ENCODE data around the gene SLC16A3. TPM values are rescaled to one million over a fixed set of nuclear protein-coding genes. Genes with fewer than 3 reads are reported as not detected.

The SLC16A3 gene
- total RNA-seq, 1 donor, result 105 TPM

DNA sequence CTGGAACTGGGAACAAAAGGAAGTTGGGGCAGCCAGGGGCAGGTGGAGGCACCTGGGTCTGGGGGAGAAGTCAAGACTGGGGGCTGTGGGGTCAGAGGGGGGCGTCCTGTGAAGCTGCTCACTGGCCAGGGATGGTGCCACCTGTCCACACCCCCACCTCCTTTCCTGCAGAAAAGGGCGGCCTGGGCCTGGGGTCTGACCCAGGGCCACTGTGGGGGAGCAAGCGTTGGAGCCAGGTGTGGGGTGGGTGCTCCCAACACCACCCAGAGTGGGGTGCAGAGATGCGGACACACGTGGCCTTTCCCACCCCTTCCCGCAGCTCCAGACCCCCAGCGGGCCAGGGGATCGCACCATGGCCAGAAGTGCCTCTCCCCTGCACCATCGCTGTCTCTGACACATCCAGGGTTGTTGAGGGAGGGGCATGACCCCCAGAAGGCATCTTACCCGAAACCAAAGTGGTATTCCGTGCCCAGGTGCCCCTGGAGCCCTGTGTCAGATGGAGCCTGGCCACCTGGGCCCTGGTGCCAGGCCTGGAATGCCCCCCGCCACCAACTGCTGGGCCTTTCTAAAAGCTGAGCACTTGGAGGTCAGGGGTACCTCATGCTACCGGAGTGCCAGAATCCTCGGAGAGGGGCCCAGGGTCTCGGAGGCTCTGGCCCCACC is 2.6 kb upstream of the SLC16A3 start:
- Histone ChIP-seq H3K4me3 (ENCODE audit: low read length) (no peak overlapping the region), H3K4me1 (ENCODE audit: insufficient read depth, low read length) (peaks cover 62% of the 10 kb centered on the region), H3K9me3 (ENCODE audit: low read depth, low read length) (no peaks in the 10 kb centered on the region), H3K27me3 (ENCODE audit: insufficient read depth, low read length) (no peaks in the 10 kb centered on the region)

DNA sequence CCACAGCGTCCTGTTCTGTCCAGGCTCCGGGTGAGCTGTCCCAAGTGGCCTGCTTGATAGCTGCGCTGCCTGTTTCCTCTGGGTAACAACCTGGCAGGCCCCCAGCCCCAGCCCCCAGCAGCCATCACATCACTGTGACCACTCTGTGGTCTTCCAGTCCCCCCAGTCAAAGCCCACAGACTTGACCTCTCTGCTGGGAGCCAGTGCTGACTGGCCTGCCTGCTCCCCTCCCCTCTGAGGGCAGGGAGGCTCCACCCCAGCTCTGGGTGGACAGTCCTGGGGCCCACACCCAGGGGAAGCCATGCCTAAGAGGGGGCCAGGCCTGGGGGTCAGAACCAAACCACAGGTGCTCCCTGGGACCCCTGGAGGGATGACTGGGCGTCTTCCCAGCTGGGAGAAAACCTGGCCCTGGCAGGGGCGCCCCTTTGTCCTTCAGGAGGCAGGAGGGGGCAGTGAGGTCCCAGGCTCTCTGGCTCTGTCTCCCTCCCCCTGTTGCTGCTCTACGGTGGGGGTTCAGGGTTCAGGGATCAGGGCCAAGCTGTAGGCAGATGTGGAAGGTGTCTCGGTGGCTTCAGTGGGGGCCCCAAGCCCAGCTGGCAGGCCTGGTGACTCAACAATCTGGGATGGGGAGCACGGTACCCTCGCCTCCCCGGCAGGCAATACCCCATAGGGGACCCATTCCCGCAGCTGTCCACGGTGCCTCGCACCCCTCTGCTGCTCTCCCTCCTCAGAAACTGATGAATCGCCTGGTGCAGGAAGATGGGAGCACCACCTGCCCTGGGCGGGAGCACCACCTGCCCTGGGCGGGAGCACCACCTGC is 1.8 kb upstream of the SLC16A3 start:
- Histone ChIP-seq H3K9me3 (ENCODE audit: low read depth, low read length) (no peaks in the 10 kb centered on the region), H3K4me3 (ENCODE audit: low read length) (no peak overlapping the region), H3K4me1 (ENCODE audit: insufficient read depth, low read length) (peaks cover 66% of the 10 kb centered on the region), H3K27me3 (ENCODE audit: insufficient read depth, low read length) (no peaks in the 10 kb centered on the region)

DNA sequence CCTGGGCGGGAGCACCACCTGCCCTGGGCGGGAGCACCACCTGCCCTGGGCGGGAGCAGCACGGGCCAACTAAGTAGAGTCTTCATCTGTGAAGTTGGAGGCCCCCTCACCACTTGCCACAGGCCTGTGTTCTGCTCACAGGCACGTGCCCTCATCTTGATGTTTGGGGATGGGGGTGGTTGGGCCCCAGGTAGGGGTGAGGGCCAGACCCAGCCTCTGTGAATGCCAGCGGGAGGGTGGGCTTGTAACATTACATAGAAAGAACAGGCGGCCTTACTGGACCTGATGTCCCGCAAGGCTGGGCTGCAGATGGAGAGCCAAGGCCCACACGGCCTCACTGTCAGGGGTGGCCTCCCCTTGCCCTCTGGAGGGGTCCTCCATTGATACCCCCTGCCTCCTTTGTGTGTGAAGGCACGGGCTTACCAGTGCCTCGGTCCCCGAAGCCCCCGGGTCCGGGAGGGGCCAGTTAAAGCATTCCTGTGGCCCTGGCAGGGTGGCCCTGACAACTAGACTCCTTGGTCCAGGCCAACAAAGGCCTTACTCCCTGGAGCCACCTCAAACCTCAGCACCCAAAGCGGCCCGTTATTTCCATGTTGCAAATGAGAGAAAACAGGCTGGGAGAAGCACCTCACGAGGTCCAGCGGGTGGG is 1.1 kb upstream of the SLC16A3 start:
- peak overlapping the region; percentile 68 for H3K4me3 ChIP-seq (ENCODE audit: low read length)
- H3K27me3 ChIP-seq (ENCODE audit: insufficient read depth, low read length), result no peaks in the 10 kb centered on the region
- H3K9me3 ChIP-seq (ENCODE audit: low read depth, low read length), result no peaks in the 10 kb centered on the region
- peaks cover 64% of the 10 kb centered on the region for H3K4me1 ChIP-seq (ENCODE audit: insufficient read depth, low read length)

DNA sequence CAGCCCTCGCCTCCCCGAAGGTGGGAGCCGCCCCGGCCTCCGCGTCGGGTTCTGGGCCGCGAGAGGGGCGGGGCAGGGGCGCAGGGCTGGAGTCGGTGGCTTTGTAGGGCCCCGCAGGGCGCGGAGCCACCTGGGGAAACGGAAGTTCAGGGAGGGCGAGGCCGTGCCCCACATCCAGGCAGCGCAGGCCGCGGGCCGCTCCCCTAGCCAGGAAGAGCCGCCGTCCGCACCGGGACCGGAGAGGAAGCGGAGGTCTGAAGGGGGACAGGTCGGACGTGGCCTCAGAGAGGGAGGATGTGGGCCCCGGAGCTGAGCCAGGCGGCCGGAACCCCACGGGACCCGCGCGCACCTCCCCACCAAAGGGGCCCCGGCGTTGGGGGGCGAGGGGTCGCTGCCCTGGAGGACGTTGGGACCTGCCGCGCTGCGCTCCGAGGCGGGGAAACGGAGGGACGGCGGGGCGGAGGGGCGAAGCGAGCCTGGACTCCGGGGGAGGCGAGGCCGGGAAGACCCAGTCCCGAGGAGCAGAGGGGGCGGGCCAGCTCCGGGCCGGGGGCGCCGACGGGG is 482 bp upstream of the SLC16A3 start:
- no peaks in the 10 kb centered on the region for H3K27me3 ChIP-seq (ENCODE audit: insufficient read depth, low read length)
- H3K4me3 ChIP-seq (ENCODE audit: low read length), result peak overlapping the region; percentile 68
- no peaks in the 10 kb centered on the region for H3K9me3 ChIP-seq (ENCODE audit: low read depth, low read length)
- peaks cover 64% of the 10 kb centered on the region for H3K4me1 ChIP-seq (ENCODE audit: insufficient read depth, low read length)

DNA sequence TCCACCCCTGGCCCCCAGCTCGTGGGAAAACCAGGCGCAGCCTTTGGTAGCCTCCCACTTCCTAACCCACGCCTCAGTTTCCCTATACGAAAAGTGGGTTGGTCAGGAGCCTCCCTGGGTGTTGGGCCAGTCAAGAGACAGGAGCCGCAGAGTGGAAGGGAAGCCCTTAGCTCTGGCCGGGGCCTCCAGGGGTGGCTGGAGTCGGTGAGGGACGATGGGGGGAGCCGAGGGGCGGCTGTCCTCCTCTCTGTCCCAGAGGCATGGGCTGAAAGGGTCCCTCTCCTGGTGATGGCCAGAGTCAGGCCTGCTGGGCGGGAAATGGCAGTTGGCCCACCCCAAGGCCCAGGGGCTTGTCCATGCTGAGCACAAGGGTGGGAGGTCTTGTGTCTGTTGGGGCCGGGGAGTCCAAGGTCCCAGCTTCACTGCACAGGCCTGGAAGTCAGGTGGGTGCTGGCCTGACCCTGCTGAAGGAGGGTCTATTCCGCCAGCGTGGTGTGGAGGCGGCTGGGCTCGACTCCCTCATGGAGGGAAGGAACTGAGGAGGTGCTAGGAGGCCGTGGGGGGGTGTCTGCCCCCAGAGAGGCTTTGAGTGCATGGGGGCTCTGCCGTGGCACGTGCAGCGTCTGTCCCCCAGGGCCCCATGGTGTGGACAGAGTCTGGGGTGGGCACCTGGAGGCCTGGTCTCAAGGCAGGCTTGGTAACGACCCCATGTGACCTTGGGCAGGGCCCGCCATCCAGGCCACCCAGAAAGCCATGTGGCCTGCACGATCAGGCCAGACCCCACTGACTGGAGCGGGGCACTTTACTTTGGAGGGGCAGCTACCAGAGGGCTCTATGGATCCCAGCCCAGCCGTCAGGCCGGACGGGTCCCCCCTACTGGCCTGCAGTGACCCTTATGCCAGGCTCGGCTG is 1.1 kb downstream of the SLC16A3 start:
- Histone ChIP-seq H3K9me3 (ENCODE audit: low read depth, low read length) (no peaks in the 10 kb centered on the region), H3K4me3 (ENCODE audit: low read length) (peak overlapping the region; percentile 68), H3K4me1 (ENCODE audit: insufficient read depth, low read length) (peaks cover 79% of the 10 kb centered on the region), H3K27me3 (ENCODE audit: insufficient read depth, low read length) (no peaks in the 10 kb centered on the region)

DNA sequence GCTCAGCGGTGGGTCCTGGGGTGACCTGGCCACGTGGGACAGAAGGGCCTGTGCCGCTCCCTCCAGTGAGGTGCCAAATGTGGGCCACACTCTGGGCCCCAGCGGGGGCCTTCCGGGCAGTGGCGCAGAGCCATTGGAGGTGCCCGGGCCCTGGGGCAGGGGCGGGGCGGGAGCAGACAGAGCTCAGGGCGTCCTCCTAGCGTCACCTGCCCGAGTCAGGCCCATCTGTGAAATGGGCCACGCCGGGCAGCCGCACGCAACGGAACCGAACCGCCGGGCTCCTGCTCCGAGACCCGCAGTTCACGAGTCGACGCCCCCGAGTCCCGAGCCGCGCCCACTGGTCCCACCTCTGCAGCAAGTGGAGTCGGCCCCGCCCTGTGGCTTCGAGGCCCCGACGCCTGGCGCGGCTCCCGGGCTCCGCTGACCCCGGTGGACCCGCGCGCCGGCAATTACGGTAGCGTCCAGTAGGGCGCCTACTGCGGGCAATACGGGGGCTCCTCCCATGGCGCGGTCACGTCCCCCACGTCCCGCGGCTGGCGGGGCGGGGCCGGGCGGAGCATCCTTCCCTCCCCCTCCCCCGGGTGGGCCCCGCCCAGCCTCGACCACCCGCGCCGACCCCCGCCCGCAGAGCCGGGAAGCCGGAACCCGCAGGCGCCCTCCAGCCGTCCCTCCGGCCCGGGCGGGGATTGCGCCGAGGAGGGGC is 1.9 kb downstream of the SLC16A3 start:
- Histone ChIP-seq H3K4me1 (ENCODE audit: insufficient read depth, low read length) (peaks cover 87% of the 10 kb centered on the region), H3K27me3 (ENCODE audit: insufficient read depth, low read length) (no peaks in the 10 kb centered on the region), H3K9me3 (ENCODE audit: low read depth, low read length) (no peaks in the 10 kb centered on the region), H3K4me3 (ENCODE audit: low read length) (peak overlapping the region; percentile 68)

DNA sequence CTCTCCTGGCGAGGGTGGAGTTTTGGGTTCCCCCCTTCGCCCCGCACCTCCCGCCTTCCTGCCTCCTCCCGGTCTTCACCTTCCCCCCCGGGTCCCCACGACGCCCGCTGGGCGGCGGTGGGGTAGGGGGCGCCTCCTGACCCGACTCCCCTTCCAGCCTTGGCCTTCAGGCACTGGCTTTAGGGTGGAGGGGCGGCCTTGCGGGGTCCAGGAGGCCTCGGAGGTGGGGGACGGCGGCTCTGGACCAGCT is 2.4 kb downstream of the SLC16A3 start:
- Histone ChIP-seq H3K4me3 (ENCODE audit: low read length) (peak overlapping the region; percentile 68), H3K9me3 (ENCODE audit: low read depth, low read length) (no peaks in the 10 kb centered on the region), H3K4me1 (ENCODE audit: insufficient read depth, low read length) (peaks cover 91% of the 10 kb centered on the region), H3K27me3 (ENCODE audit: insufficient read depth, low read length) (no peaks in the 10 kb centered on the region)

DNA sequence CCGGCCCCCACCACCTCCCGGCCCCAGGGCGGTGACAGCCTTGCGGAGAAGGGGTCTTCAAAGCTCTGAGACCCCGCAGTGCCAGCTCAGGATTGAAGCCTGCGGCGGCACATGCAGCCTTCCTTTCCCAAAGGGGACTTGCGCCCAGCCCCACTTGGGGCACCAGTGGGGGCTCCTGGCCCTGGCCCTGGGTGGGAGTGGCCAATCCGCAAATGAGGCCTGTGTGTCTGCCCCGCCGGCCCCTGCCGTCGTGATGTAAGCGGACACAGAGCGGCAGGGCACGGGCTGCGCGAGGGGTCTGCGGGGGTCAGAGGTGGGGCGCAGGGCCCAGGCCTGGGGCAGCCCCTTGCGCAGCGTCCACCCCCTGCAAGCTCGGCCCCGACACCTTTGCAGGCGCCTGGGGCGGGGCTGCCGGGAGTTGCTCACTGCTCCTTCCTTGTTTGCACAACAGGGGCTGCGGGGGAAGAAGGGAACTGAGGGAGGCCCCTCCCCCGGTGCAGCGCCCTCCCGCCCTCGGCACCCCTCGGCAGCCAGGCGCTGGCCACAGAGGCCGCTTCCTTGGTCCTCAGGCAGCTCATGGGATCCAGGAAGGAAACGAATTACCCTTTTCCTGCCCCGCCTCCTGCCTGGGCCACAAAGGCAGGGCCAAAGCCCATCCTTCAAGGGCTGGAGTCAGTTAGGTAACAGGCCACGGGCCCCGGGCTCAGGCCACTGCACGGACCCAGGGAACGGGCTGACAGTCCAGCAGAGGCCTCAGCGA is 2.9 kb downstream of the SLC16A3 start:
- Histone ChIP-seq H3K4me3 (ENCODE audit: low read length) (peak overlapping the region; percentile 68), H3K27me3 (ENCODE audit: insufficient read depth, low read length) (no peaks in the 10 kb centered on the region), H3K4me1 (ENCODE audit: insufficient read depth, low read length) (peaks cover 91% of the 10 kb centered on the region), H3K9me3 (ENCODE audit: low read depth, low read length) (no peaks in the 10 kb centered on the region)

DNA sequence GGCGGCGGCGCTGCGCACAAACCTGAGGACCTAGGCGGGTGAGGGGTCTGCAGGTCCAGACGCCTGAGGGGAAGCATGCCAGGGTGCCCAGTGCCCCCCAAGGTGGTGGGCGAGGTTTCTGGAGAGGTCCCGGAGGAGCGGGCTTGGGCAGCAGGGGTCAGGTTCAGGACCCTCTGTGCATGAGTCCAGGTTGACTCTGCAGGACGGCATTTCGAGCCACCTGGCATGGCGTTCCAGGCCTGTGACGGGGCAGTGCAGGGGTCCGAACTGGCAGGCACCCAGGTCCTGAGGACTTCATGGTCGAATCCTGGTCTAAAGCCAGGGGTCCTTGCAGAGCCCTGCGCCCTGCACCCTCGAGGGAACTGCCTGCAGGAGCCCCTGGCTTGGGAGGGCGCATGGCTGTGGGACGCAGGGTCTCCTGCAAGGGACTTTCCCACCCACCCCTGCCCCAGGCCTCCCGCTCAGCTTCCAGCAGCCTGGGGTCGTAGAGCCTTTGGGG is 3.5 kb downstream of the SLC16A3 start:
- Histone ChIP-seq H3K4me3 (ENCODE audit: low read length) (peak overlapping the region; percentile 68), H3K9me3 (ENCODE audit: low read depth, low read length) (no peaks in the 10 kb centered on the region), H3K27me3 (ENCODE audit: insufficient read depth, low read length) (no peaks in the 10 kb centered on the region), H3K4me1 (ENCODE audit: insufficient read depth, low read length) (peaks cover 91% of the 10 kb centered on the region)

DNA sequence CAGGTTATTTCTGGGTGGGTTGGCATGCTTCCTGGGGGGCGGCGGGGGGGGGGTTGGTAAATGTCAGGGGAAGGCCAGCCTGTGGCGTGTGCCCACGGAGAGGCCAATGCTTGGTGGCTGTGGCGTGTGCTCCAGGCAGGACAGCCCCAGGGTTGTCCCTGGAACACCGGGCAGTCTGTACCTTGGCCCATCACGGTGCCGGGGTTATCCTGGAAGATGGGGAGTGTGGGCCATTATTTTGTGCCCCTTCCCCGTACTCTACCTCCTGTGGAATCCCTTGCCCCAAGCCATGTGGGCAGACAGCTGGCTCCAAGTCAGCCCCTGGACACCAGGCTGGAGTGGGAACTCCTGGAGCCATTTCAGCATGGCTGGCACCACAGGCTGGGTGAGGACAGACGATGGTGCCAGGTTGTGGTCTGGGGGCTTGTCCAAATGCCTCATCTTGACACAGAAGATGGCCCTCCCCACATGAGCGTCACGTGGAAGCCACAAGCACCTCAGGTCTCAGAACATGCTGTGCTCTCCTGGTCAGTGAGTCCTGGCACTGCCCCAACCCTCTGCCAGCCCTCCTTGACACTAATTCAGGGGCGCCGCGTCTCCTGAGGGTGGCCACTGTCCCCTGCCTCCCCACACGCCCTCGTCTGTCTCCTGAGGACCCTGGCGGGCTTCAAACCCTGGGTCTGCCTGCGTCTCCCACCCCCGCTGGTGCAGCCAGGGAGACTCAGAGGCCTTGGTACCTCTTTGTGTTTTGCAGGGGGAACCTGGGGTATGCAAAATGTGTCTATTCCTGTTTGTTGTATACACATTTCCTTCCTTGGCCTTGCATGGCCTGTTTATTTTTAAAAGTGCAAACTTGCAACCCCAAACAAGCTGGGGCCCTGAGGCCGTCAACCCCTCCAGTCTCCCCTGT is 4.3 kb downstream of the SLC16A3 start:
- Histone ChIP-seq H3K4me3 (ENCODE audit: low read length) (no peak overlapping the region), H3K27me3 (ENCODE audit: insufficient read depth, low read length) (no peaks in the 10 kb centered on the region), H3K4me1 (ENCODE audit: insufficient read depth, low read length) (peaks cover 91% of the 10 kb centered on the region), H3K9me3 (ENCODE audit: low read depth, low read length) (no peaks in the 10 kb centered on the region)

DNA sequence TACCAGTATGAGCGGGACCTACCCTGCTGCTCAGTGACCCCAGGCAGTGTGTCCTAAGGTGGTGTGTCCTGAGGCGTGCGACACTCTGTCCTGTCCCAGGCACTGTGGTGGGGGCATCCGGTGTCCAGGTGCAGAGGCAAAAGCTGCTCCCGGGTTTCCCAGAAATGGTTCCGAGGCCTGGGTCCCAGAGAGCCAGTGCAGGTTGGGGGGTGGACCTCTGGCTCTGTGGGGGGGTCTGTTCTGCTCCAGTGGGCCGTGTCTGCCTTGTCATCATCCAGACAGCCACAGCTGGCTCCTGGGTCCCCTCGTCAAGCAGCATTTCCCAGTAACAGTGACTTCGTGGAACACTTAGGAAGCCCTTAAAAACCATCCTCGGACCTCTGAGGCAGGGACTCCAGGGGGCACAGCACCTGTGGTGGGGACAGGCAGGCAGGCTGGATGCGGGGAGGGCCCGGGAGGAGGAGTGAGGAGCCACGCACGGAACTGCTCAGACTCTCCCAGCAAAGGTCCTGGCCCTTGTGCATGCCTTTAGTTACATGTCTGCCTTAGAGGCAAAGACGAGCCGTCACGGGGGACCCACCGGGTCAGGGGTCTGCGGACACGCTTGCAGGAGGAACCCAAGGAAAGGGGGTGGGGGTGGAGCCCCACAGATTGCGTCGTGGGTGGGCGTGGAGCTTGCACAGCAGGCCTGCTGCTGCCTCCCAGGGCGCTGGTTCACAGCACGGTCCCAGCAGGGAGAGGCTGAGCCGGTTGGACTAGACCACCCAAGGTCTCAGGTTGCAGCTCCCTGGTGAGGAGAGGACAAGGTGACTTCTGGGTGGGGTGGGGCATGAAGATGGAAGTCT is 5.6 kb downstream of the SLC16A3 start:
- Histone ChIP-seq H3K4me3 (ENCODE audit: low read length) (no peak overlapping the region), H3K9me3 (ENCODE audit: low read depth, low read length) (no peaks in the 10 kb centered on the region), H3K4me1 (ENCODE audit: insufficient read depth, low read length) (peaks cover 97% of the 10 kb centered on the region), H3K27me3 (ENCODE audit: insufficient read depth, low read length) (no peaks in the 10 kb centered on the region)

All from mononuclear cell (primary cell).